ENCODE results near the gene ATXN7.

GRCh38 chr3:63960048-63960711 is 96.5 kb downstream of the ATXN7 start:
- no peak for TF ChIP-seq CTCF (IDR thresholded peaks at IDR 0.05)
- TF ChIP-seq POLR2A (IDR thresholded peaks at IDR 0.05) = no peak
- TF ChIP-seq POLR2AphosphoS5 (IDR thresholded peaks at IDR 0.05) = no peak

Data from stomach (tissue), 4 donors.